ENCODE measurements around the gene DLEC1. TPM values are rescaled to one million over a fixed set of nuclear protein-coding genes. Genes with fewer than 3 reads are reported as not detected.
A peak's percentile ranks its signal among the peaks of the same experiment; 100 is the strongest.

Gene DLEC1
- total and polyA plus RNA-seq, 9 of the 15 experiments (the other 6 are each of a cell fraction or from before 2014, with no cell fraction given) = 0.07 to 0.08 TPM; not detected in 7

GRCh38 chr3:37993820-37994638, 45.0 kb upstream of the DLEC1 start (continued):
- TF ChIP-seq, protein P1, sequence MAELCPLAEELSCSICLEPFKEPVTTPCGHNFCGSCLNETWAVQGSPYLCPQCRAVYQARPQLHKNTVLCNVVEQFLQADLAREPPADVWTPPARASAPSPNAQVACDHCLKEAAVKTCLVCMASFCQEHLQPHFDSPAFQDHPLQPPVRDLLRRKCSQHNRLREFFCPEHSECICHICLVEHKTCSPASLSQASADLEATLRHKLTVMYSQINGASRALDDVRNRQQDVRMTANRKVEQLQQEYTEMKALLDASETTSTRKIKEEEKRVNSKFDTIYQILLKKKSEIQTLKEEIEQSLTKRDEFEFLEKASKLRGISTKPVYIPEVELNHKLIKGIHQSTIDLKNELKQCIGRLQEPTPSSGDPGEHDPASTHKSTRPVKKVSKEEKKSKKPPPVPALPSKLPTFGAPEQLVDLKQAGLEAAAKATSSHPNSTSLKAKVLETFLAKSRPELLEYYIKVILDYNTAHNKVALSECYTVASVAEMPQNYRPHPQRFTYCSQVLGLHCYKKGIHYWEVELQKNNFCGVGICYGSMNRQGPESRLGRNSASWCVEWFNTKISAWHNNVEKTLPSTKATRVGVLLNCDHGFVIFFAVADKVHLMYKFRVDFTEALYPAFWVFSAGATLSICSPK (IDR thresholded peaks at IDR 0.05; ENCODE audit: borderline replicate concordance) = 0 out of 2 replicates have a peak, but pooled peaks have one; percentile 58
- no peak for TF ChIP-seq ZNF436 (CRISPR knock-in tag; IDR thresholded peaks at IDR 0.05)
- no peak for TF ChIP-seq NFXL1 (CRISPR knock-in tag; IDR thresholded peaks at IDR 0.05)
- no peak for TF ChIP-seq HMG20A (CRISPR knock-in tag; conservative IDR thresholded peaks at IDR 0.05)
- TF ChIP-seq, protein P2, sequence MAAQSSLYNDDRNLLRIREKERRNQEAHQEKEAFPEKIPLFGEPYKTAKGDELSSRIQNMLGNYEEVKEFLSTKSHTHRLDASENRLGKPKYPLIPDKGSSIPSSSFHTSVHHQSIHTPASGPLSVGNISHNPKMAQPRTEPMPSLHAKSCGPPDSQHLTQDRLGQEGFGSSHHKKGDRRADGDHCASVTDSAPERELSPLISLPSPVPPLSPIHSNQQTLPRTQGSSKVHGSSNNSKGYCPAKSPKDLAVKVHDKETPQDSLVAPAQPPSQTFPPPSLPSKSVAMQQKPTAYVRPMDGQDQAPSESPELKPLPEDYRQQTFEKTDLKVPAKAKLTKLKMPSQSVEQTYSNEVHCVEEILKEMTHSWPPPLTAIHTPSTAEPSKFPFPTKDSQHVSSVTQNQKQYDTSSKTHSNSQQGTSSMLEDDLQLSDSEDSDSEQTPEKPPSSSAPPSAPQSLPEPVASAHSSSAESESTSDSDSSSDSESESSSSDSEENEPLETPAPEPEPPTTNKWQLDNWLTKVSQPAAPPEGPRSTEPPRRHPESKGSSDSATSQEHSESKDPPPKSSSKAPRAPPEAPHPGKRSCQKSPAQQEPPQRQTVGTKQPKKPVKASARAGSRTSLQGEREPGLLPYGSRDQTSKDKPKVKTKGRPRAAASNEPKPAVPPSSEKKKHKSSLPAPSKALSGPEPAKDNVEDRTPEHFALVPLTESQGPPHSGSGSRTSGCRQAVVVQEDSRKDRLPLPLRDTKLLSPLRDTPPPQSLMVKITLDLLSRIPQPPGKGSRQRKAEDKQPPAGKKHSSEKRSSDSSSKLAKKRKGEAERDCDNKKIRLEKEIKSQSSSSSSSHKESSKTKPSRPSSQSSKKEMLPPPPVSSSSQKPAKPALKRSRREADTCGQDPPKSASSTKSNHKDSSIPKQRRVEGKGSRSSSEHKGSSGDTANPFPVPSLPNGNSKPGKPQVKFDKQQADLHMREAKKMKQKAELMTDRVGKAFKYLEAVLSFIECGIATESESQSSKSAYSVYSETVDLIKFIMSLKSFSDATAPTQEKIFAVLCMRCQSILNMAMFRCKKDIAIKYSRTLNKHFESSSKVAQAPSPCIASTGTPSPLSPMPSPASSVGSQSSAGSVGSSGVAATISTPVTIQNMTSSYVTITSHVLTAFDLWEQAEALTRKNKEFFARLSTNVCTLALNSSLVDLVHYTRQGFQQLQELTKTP (IDR thresholded peaks at IDR 0.05; ENCODE audit: low read depth in 1 of 2, partially characterized antibody in 2 of 2) = peak; percentile 58 to 74
- peak; percentile 96 for TF ChIP-seq E2F5 (CRISPR knock-in tag; IDR thresholded peaks at IDR 0.05)
- no peak for TF ChIP-seq ZNF512 (tag; IDR thresholded peaks at IDR 0.05)
- TF ChIP-seq, protein P3, sequence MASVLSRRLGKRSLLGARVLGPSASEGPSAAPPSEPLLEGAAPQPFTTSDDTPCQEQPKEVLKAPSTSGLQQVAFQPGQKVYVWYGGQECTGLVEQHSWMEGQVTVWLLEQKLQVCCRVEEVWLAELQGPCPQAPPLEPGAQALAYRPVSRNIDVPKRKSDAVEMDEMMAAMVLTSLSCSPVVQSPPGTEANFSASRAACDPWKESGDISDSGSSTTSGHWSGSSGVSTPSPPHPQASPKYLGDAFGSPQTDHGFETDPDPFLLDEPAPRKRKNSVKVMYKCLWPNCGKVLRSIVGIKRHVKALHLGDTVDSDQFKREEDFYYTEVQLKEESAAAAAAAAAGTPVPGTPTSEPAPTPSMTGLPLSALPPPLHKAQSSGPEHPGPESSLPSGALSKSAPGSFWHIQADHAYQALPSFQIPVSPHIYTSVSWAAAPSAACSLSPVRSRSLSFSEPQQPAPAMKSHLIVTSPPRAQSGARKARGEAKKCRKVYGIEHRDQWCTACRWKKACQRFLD (CRISPR knock-in tag; IDR thresholded peaks at IDR 0.05) = no peak
- TF ChIP-seq RBM25 (IDR thresholded peaks at IDR 0.05; ENCODE audit: low read depth, low read length, severe bottlenecking) = no peak
- TF ChIP-seq BCL6 (CRISPR knock-in tag; IDR thresholded peaks at IDR 0.05) = no peak
